ENCODE results near the gene TPRG1L. TPM values are rescaled to one million over a fixed set of nuclear protein-coding genes. Genes with fewer than 3 reads are reported as not detected.

The TPRG1L gene
- total RNA-seq, 1 experiment from 2014 or later, result 24.0 TPM

DNA sequence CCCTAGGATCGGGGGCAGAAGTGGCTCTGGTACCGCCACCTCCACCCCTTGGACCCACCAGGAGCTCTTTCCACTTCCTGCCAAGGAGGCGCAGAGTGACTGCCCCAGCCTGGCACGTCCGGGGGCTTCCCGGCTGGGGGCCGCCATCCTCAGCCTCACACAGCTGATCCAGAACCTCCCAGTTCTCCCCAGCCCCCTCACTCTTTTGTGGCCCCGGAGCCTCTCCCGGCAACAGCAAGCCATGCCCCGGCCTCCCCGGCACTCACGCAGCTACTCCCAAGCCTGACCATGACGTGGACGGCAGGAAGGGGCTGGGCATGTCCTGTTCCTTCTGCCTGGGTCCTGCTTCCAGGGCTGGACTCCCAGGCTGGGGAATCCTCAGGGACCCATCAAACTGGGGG, 44.6 kb downstream of the TPRG1L start:
- WGBS (ENCODE audit: extremely low coverage, insufficient read length, low lambda C conversion rate), result no CpG with 5 or more reads among the region's 14 CpGs
- Histone ChIP-seq H3K79me1 (ENCODE audit: insufficient read depth, low read depth, low read length, poor library complexity, severe bottlenecking) (no peaks in the 10 kb centered on the region), H3K4ac (ENCODE audit: low read depth, low read length) (no peak overlapping the region), H3K27ac (ENCODE audit: insufficient read length, low read depth, low read length) (no peak overlapping the region), H3K23me2 (ENCODE audit: insufficient read length, low read depth, low read length, poor library complexity, severe bottlenecking) (no peaks in the 10 kb centered on the region), H2BK20ac (ENCODE audit: low read depth, low read length, poor library complexity, severe bottlenecking) (no peak overlapping the region), H4K8ac (replicated peaks; ENCODE audit: insufficient read length, low read depth, low read length) (no peak overlapping the region), H2AFZ (ENCODE audit: low read length) (no peak overlapping the region), H3K14ac (ENCODE audit: insufficient read depth, low read length) (no peak overlapping the region), H4K5ac (ENCODE audit: insufficient read length, low read depth, low read length) (no peak overlapping the region), H2BK120ac (ENCODE audit: low read depth, low read length, poor library complexity, severe bottlenecking) (no peak overlapping the region), H3K27me3 (ENCODE audit: insufficient read depth, low read length) (no peaks in the 10 kb centered on the region), H3K9me3 (ENCODE audit: control insufficient read depth, low read depth, low read length) (no peaks in the 10 kb centered on the region), H4K91ac (ENCODE audit: insufficient read length, low read depth, low read length) (no peak overlapping the region), H2AK5ac (ENCODE audit: insufficient read length, low read length) (no peak overlapping the region), H3K9ac (ENCODE audit: extremely low read depth, insufficient read length, low read length) (no peak overlapping the region), H2BK12ac (ENCODE audit: insufficient read length, low read depth, low read length) (no peak overlapping the region), H3K79me2 (ENCODE audit: insufficient read depth, low read length) (no peaks in the 10 kb centered on the region), H3K4me1 (ENCODE audit: insufficient read depth, low read length) (no peaks in the 10 kb centered on the region), H3K23ac (ENCODE audit: insufficient read length, low read depth, low read length) (no peak overlapping the region), H3K56ac (ENCODE audit: insufficient read length, low read depth, low read length) (no peak overlapping the region), H3K4me2 (ENCODE audit: insufficient read depth, insufficient read length, low read length) (no peak overlapping the region), H2BK15ac (ENCODE audit: low read depth, low read length) (no peak overlapping the region), H2BK5ac (ENCODE audit: insufficient read length, low read length) (no peak overlapping the region), H3K18ac (ENCODE audit: insufficient read length, low read depth, low read length) (no peak overlapping the region), H4K20me1 (ENCODE audit: control insufficient read depth, insufficient read depth, insufficient read length) (no peaks in the 10 kb centered on the region), H3T11ph (ENCODE audit: low read length) (no peak overlapping the region)
- no peak for DNase-seq
- Mint-ChIP-seq H3K27me3 (ENCODE audit: low read depth) (peaks cover 43% of the 10 kb centered on the region), H3K9me3 (no peaks in the 10 kb centered on the region), H3K36me3 (ENCODE audit: insufficient read depth in 1 of 3, low read depth in 3 of 3) (no peaks in the 10 kb centered on the region; a peak in 1 of 7 replicates), H3K4me3 (no peak overlapping the region), H3K4me1 (peaks cover 25 to 50% of the 10 kb centered on the region in 2 experiments), H3K27ac (no peak overlapping the region)
- TF ChIP-seq, protein P1, sequence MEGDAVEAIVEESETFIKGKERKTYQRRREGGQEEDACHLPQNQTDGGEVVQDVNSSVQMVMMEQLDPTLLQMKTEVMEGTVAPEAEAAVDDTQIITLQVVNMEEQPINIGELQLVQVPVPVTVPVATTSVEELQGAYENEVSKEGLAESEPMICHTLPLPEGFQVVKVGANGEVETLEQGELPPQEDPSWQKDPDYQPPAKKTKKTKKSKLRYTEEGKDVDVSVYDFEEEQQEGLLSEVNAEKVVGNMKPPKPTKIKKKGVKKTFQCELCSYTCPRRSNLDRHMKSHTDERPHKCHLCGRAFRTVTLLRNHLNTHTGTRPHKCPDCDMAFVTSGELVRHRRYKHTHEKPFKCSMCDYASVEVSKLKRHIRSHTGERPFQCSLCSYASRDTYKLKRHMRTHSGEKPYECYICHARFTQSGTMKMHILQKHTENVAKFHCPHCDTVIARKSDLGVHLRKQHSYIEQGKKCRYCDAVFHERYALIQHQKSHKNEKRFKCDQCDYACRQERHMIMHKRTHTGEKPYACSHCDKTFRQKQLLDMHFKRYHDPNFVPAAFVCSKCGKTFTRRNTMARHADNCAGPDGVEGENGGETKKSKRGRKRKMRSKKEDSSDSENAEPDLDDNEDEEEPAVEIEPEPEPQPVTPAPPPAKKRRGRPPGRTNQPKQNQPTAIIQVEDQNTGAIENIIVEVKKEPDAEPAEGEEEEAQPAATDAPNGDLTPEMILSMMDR (conservative IDR thresholded peaks at IDR 0.05), result no peak

All from H9 (cell line).